HepG2 (cell line): ENCODE results near the gene C6orf132. TPM values are rescaled to one million over a fixed set of nuclear protein-coding genes. Genes with fewer than 3 reads are reported as not detected.

Experiments
- ATAC-seq: fragments of 200-7000 bp; cut with Tn5 transposase; 3 replicates; pipeline ENCODE4 v1.9.1; 2020; ENCODE audit warnings: mild to moderate bottlenecking, moderate library complexity
- BruUV-seq: library from RNA; stranded (reverse); fragments of 400-500 nt; replicated peaks from 2 replicates; lab custom pipeline; 2021; lab: Mats Ljungman, UMichigan
- CTCF ChIA-PET: fragments of 300-600 bp; formaldehyde crosslinking; extraction: SDS; loops from one replicate; lab custom pipeline; 2021; ENCODE audit warnings: low total read pairs, inconsistent platforms, low intra/inter-chr PET ratio; lab: Yijun Ruan, JAX
- POLR2A ChIA-PET: fragments of 350-600 bp; sonication (Branson Sonifier 250); formaldehyde crosslinking; loops from one replicate; lab custom pipeline; 2020; ENCODE audit warnings: antibody characterized with exemption, inconsistent platforms; lab: Yijun Ruan, JAX
- DNase-seq: peaks from one replicate; pipeline ENCODE4 v3.0.0-alpha.2; 2015; ENCODE audit warnings: low spot score
- FAIRE-seq: peaks from 3 replicates; lab custom pipeline; 2011; peaks lifted over from hg19 to GRCh38; lab: Jason Lieb, UNC
- H2AFZ ChIP-seq: one replicate; pipeline ENCODE4 v1.6.1; 2011; ENCODE audit warnings: low read length, inconsistent platforms
- H3K27ac ChIP-seq: fragments of 300-600 bp; 3 replicates; pipeline ENCODE4 v1.8.0; 2011; ENCODE audit warnings: mixed run types, mild to moderate bottlenecking, mixed read lengths, low read length, inconsistent platforms; ENCODE audit not compliant: insufficient read depth; ENCODE audit errors: extremely low read length
- H3K27me3 ChIP-seq, 2 experiments: fragments of 200-600 bp in 1 of 2; 2 replicates in 1 of 2; 3 replicates in 1 of 2; pipeline versions ENCODE4 v1.6.0 to v1.8.0; 2011; ENCODE audit warnings: low read length in 2 of 2, mild to moderate bottlenecking in 2 of 2, moderate library complexity in 2 of 2, inconsistent platforms in 1 of 2; ENCODE audit not compliant: insufficient read depth in 2 of 2, control insufficient read depth in 1 of 2
- H3K36me3 ChIP-seq, 2 experiments: fragments of 200-600 bp in 1 of 2; replicated peaks in 1 of 2; 2 replicates in 1 of 2; 3 replicates in 1 of 2; pipeline versions ENCODE4 v1.5.1 to v1.8.0; 2011; ENCODE audit warnings: low read length in 2 of 2, inconsistent platforms in 1 of 2; ENCODE audit not compliant: insufficient read depth in 2 of 2, control insufficient read depth in 1 of 2
- H3K4me1 ChIP-seq: 2 replicates; pipeline ENCODE4 v1.5.1; 2012; ENCODE audit warnings: low read length, inconsistent platforms; ENCODE audit not compliant: insufficient read depth
- H3K4me2 ChIP-seq: 2 replicates; pipeline ENCODE4 v1.6.0; 2011; ENCODE audit warnings: low read depth, low read length, inconsistent platforms
- H3K4me3 ChIP-seq, 3 experiments: fragments of 200-600 bp in 1 of 3; sonication (generic), shearing (Covaris generic) in 1 of 3; replicated peaks in 1 of 3; 2 replicates each; pipeline ENCODE4 v1.5.1; 2011 to 2016; ENCODE audit warnings: low read length in 3 of 3, inconsistent platforms in 2 of 3, low read depth in 2 of 3, mild to moderate bottlenecking in 2 of 3, control low read depth in 1 of 3, mixed read lengths in 1 of 3; ENCODE audit not compliant: insufficient read depth in 1 of 3
- H3K79me2 ChIP-seq: one replicate; pipeline ENCODE4 v1.6.1; 2011; ENCODE audit warnings: low read length, inconsistent platforms; ENCODE audit not compliant: insufficient read depth
- H3K9ac ChIP-seq: 2 replicates; pipeline ENCODE4 v1.6.0; 2011; ENCODE audit warnings: mild to moderate bottlenecking, low read depth, low read length, inconsistent platforms; ENCODE audit not compliant: insufficient read depth
- H3K9me3 ChIP-seq: 2 replicates; pipeline ENCODE4 v1.5.1; 2012; ENCODE audit warnings: mild to moderate bottlenecking, low read length
- H4K20me1 ChIP-seq: 2 replicates; pipeline ENCODE4 v1.6.0; 2011; ENCODE audit warnings: inconsistent platforms, mild to moderate bottlenecking, low read length, moderate library complexity; ENCODE audit not compliant: insufficient read depth
- CCAR2 ChIP-seq: fragments of 200-400 bp; formaldehyde crosslinking; optimal IDR thresholded peaks from 2 replicates; pipeline ENCODE3; 2018; ENCODE audit warnings: low read depth, mild to moderate bottlenecking, low read length, moderate library complexity
- ONECUT2 ChIP-seq: sonication (generic); formaldehyde crosslinking; IDR thresholded peaks from 2 replicates; pipeline ENCODE4 v1.4.0; 2020; ENCODE audit warnings: missing genetic modification reagents
- POLR2A ChIP-seq, 2 experiments: IDR thresholded peaks; 2 replicates each; pipeline ENCODE4 v1.6.1; 2011; ENCODE audit warnings: low read depth in 2 of 2, low read length in 2 of 2, mild to moderate bottlenecking in 1 of 2, moderate library complexity in 1 of 2; ENCODE audit not compliant: insufficient read depth in 1 of 2
- RARA ChIP-seq: IDR thresholded peaks from 2 replicates; pipeline ENCODE4 v1.6.1; 2016; ENCODE audit warnings: missing genetic modification reagents, missing compliant biosample characterization
- SAFB2 ChIP-seq: sonication (generic); formaldehyde crosslinking; IDR thresholded peaks from 2 replicates; pipeline ENCODE4 v1.5.1; 2020; ENCODE audit warnings: missing genetic modification reagents, low read depth, mild to moderate bottlenecking, borderline replicate concordance
- SOX13 ChIP-seq, 3 experiments: fragments of 450-650 bp in 1 of 3; sonication (generic) in 1 of 3; formaldehyde crosslinking in 1 of 3; IDR thresholded peaks in 2 of 3; conservative IDR thresholded peaks in 1 of 3; 2 replicates each; pipeline versions ENCODE4 v1.5.0 to v1.6.1; 2016 to 2020; ENCODE audit warnings: antibody characterized with exemption in 1 of 3, mild to moderate bottlenecking in 1 of 3, missing compliant biosample characterization in 1 of 3, missing genetic modification reagents in 1 of 3, moderate library complexity in 1 of 3
- TGIF2 ChIP-seq: IDR thresholded peaks from 2 replicates; pipeline ENCODE4 v1.6.1; 2016; ENCODE audit warnings: control low read depth, missing compliant biosample characterization
- THAP11 ChIP-seq: IDR thresholded peaks from 2 replicates; pipeline ENCODE4 v1.6.1; 2016; ENCODE audit warnings: missing biosample characterization, missing genetic modification reagents
- WGBS: methylation state at CpG from one replicate; pipeline ENCODE4 v1.1.6; 2017; ENCODE audit warnings: low lambda C conversion rate; 5-methylcytosine and 5-hydroxymethylcytosine counted together
- in situ Hi-C: cut with HindIII; loops from 2 replicates; pipeline ENCODE4 v1.10.0; 2017; ENCODE audit warnings: low pct_unique_long_range_greater_than_20kb; ENCODE audit not compliant: extremely low pct_ligation_motif_present
- intact Hi-C: fragments of 100-400 bp; cut with micrococcal nuclease; formaldehyde crosslinking; loops from one replicate; pipeline ENCODE4 v1.10.0; 2022; ENCODE audit not compliant: unreplicated experiment
- polyA plus RNA-seq, 8 experiments: library from polyadenylated mRNA; depleted of rRNA in 3 of 8; stranded (reverse) in 7 of 8; unstranded in 1 of 8; fragments of >200 nt; fragmentation: Illumina TruSeq in 4 of 8; extraction: Trizol in 4 of 8; gene quantifications; 2 replicates each; pipeline versions ENCODE4 v1.2.1 to v1.2.3, GENCODE V29; 2011 to 2016; ENCODE audit warnings: low read depth in 4 of 8, missing spikeins in 1 of 8, mixed read lengths in 1 of 8; ENCODE audit not compliant: insufficient read depth in 1 of 8
- total RNA-seq, 5 experiments: library from RNA; depleted of rRNA; stranded (reverse); fragments of >200 nt; fragmentation: Illumina TruSeq; extraction: Trizol; gene quantifications; 2 replicates each; pipeline ENCODE4 v1.2.3, GENCODE V29; 2016; ENCODE audit warnings: low read depth in 1 of 5
- TF ChIP-seq, protein P1 (sequence below): IDR thresholded peaks from 2 replicates; pipeline ENCODE4 v1.6.1; 2016
- TF ChIP-seq, protein P2 (sequence below): IDR thresholded peaks from 2 replicates; pipeline ENCODE4 v1.6.1; 2016
- TF ChIP-seq, protein P3 (sequence below): IDR thresholded peaks from 2 replicates; pipeline ENCODE4 v1.4.0; 2020; ENCODE audit warnings: mild to moderate bottlenecking, missing genetic modification reagents

The C6orf132 gene
- total and polyA plus RNA-seq, 2 of the 13 experiments (the other 11 are each of a cell fraction or from before 2014, with no cell fraction given) = 0.78 to 3.0 TPM

DNA sequence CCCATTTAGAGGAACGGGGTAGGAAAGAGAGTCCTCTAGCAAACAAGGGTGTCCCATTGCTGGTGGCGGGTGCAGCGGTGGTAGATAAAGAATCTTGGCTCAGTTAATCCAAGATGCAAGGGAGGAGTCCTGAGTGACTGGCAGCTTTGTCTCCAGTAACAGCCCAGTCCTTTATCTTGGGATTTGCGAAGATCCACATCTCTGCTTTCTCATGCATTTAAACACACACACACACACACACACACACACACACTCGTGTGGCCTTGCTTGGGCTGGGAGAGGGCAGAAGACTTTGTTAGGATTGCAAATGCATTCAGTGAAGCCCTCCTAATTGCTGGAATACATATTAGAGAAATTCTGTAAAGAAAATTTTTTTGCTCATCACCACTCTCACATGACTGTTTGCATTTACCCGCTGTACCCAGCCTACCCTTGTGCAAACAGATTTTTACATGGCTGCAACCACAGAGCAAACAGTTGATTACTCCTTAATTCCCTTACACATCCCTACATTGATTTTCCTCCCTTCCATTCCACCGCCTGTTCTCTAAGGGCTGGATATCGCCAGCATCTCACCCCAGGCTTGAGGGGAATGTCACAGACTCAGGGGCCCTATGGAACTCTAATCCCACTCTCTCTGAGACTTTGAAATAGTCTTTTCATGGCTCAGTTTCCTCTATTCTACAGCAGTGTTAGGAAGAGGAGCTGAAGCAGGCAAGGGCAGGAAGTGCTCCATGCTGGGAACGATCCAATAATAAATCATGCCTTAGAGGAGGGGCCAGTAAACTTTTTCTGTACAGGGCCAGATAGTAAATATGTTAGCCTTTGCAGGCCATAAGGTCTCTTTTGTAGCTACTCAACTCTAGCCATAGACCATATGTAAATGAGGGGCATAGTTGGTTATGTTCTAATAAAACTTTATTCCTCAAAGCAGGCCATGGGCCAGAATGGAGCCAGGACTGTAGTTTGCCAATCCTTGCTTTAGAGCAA lies 3.5 kb downstream of the C6orf132 start:
- Histone ChIP-seq H3K27me3 (no peaks in the 10 kb centered on the region; a peak in 1 of 5 replicates), H3K4me3 (no peak overlapping the region), H3K36me3 (no peaks in the 10 kb centered on the region), H4K20me1 (no peaks in the 10 kb centered on the region), H2AFZ (no peak overlapping the region), H3K79me2 (no peaks in the 10 kb centered on the region), H3K27ac (no peak overlapping the region), H3K4me1 (peaks cover 76% of the 10 kb centered on the region), H3K4me2 (peak overlapping the region; percentile 51), H3K9ac (no peak overlapping the region), H3K9me3 (no peaks in the 10 kb centered on the region)
- intact Hi-C loops = no loop called here
- 17% methylated on average over 9 of the region's 9 CpGs for WGBS
- ATAC-seq (peak; percentile 2; the same call in 1 of the 3 replicates), FAIRE-seq (no peak), DNase-seq (peak; percentile 77)
- ChIA-PET POLR2A (interaction anchor here (0.8 to 4.1 kb wide), 6 partner anchors 28 to 88 kb away, joined by 3 to 34 read pairs (median 14); partner anchors contain the start of gene TAF8), CTCF (no interaction called here)
- BruUV-seq = no TSS peak
- in situ Hi-C loops = no loop called here
- TF ChIP-seq ONECUT2 (CRISPR knock-in tag) (peak; percentile 63), THAP11 (CRISPR knock-in tag) (0 out of 2 replicates have a peak, but pooled peaks have one; percentile 16), CCAR2 (no peak), TGIF2 (0 out of 2 replicates have a peak, but pooled peaks have one; percentile 25), POLR2A (IDR thresholded peaks at IDR 0.05; ENCODE audit: insufficient read depth in 1 of 2, low read depth in 2 of 2, low read length in 2 of 2) (no peak), SAFB2 (CRISPR knock-in tag) (no peak), RARA (CRISPR knock-in tag) (peak; percentile 21; the same call in 1 of the 2 replicates), SOX13 (IDR thresholded peaks at IDR 0.05) (no peak), SOX13 (CRISPR knock-in tag; conservative IDR thresholded peaks at IDR 0.05 in 1 of 2, IDR thresholded peaks at IDR 0.05 in 1 of 2) (peak in 1 of 2 experiments; percentile 10; a peak in 1 of 4 replicates)
- TF ChIP-seq, protein P1, sequence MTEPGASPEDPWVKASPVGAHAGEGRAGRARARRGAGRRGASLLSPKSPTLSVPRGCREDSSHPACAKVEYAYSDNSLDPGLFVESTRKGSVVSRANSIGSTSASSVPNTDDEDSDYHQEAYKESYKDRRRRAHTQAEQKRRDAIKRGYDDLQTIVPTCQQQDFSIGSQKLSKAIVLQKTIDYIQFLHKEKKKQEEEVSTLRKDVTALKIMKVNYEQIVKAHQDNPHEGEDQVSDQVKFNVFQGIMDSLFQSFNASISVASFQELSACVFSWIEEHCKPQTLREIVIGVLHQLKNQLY = no peak
- TF ChIP-seq, protein P2, sequence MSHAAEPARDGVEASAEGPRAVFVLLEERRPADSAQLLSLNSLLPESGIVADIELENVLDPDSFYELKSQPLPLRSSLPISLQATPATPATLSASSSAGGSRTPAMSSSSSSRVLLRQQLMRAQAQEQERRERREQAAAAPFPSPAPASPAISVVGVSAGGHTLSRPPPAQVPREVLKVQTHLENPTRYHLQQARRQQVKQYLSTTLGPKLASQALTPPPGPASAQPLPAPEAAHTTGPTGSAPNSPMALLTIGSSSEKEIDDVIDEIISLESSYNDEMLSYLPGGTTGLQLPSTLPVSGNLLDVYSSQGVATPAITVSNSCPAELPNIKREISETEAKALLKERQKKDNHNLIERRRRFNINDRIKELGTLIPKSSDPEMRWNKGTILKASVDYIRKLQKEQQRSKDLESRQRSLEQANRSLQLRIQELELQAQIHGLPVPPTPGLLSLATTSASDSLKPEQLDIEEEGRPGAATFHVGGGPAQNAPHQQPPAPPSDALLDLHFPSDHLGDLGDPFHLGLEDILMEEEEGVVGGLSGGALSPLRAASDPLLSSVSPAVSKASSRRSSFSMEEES (CRISPR knock-in tag) = peak; percentile 67; the same call in 1 of the 2 replicates
- TF ChIP-seq, protein P3, sequence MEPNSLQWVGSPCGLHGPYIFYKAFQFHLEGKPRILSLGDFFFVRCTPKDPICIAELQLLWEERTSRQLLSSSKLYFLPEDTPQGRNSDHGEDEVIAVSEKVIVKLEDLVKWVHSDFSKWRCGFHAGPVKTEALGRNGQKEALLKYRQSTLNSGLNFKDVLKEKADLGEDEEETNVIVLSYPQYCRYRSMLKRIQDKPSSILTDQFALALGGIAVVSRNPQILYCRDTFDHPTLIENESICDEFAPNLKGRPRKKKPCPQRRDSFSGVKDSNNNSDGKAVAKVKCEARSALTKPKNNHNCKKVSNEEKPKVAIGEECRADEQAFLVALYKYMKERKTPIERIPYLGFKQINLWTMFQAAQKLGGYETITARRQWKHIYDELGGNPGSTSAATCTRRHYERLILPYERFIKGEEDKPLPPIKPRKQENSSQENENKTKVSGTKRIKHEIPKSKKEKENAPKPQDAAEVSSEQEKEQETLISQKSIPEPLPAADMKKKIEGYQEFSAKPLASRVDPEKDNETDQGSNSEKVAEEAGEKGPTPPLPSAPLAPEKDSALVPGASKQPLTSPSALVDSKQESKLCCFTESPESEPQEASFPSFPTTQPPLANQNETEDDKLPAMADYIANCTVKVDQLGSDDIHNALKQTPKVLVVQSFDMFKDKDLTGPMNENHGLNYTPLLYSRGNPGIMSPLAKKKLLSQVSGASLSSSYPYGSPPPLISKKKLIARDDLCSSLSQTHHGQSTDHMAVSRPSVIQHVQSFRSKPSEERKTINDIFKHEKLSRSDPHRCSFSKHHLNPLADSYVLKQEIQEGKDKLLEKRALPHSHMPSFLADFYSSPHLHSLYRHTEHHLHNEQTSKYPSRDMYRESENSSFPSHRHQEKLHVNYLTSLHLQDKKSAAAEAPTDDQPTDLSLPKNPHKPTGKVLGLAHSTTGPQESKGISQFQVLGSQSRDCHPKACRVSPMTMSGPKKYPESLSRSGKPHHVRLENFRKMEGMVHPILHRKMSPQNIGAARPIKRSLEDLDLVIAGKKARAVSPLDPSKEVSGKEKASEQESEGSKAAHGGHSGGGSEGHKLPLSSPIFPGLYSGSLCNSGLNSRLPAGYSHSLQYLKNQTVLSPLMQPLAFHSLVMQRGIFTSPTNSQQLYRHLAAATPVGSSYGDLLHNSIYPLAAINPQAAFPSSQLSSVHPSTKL (CRISPR knock-in tag) = 0 out of 2 replicates have a peak, but pooled peaks have one; percentile 26
